Measurements from ENCODE around the gene SCFD2. TPM values are rescaled to one million over a fixed set of nuclear protein-coding genes. Genes with fewer than 3 reads are reported as not detected.

SCFD2 gene
- total RNA-seq, 1 experiment from 2014 or later = 7.4 TPM

DNA sequence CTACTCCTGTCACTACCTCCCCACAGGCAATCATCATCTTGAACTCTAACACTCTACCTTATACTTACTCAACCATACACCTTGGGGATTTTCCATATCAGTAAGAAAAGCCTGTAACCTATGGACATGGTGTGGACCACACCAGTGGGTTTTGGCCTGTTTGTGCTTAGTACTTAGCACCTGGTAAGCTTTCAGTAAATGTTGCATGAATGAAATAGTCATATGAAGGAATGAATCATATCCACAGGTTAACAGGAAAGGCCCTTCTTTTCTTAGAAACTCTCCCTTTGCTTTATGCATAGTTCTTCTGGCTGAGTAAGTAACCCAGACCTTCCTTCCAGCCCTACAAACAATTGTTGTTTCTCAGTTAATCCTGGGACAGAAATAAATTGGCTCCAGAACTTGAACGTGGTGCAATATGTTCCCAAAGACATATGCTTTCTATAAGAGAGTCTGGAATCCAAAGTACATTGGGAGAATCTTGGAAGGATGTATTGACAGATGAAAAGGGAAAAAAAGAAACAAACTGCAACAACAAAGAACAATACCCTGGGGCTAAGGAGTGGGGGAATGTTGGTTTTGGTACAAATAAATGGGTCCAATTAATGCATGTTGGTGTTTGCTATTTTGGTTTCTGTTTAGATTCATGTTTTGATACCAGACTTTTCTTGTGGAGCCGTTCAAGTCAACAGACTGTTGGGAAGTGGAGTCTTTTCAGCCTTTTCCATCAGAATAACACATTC lies 475.9 kb downstream of the SCFD2 start:
- no peak for DNase-seq (ENCODE audit: low read depth, low spot score)
- intact Hi-C loops (cut with micrococcal nuclease; ENCODE audit: unreplicated experiment) = no loop called here

DNA sequence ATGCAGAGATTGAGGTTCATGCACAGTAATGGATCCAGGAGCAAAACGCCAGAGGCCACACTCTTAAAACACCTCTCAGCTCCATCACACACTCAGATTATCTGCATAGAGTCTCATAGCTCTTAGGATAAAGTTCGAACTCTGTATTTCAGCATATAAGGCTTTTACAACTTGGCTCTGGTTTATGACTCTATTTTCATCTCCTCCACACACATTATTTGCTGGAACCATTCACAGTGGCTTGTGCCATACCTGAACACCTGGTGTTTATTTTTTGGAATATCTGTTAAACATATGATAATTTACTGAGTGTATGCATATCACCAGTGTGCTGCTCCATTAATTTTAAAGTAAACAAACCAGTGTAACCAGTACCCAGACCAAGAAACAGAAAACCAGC lies 476.5 kb downstream of the SCFD2 start:
- CTCF ChIA-PET = no interaction called here
- in situ Hi-C loops (cut with HindIII; ENCODE audit: low pct_unique_long_range_greater_than_20kb, low sequenced_read_pairs) (no loop called here), intact Hi-C loops (cut with micrococcal nuclease; ENCODE audit: unreplicated experiment) (no loop called here)
- Histone ChIP-seq H3K27me3 (ENCODE audit: control insufficient read depth, insufficient read depth, low read length) (no peaks in the 10 kb centered on the region), H3K27ac (ENCODE audit: low read length) (no peak overlapping the region), H3K4me1 (ENCODE audit: control insufficient read depth, insufficient read depth, low read length) (no peaks in the 10 kb centered on the region), H3K9me3 (ENCODE audit: control insufficient read depth, insufficient read depth, low read depth, low read length) (no peaks in the 10 kb centered on the region), H3K4me3 (ENCODE audit: low read depth in 2 of 2, low read length in 2 of 2) (no peak overlapping the region), H3K36me3 (ENCODE audit: control insufficient read depth, insufficient read depth, low read length) (no peaks in the 10 kb centered on the region)
- TF ChIP-seq POLR2AphosphoS5 (IDR thresholded peaks at IDR 0.05; ENCODE audit: low read depth, low read length) (no peak), TCF7L2 (IDR thresholded peaks at IDR 0.05; ENCODE audit: low read depth, low read length) (no peak), SIN3A (IDR thresholded peaks at IDR 0.05; ENCODE audit: borderline replicate concordance, insufficient read depth, low read depth, low read length) (no peak)
- TF ChIP-seq, protein P1, sequence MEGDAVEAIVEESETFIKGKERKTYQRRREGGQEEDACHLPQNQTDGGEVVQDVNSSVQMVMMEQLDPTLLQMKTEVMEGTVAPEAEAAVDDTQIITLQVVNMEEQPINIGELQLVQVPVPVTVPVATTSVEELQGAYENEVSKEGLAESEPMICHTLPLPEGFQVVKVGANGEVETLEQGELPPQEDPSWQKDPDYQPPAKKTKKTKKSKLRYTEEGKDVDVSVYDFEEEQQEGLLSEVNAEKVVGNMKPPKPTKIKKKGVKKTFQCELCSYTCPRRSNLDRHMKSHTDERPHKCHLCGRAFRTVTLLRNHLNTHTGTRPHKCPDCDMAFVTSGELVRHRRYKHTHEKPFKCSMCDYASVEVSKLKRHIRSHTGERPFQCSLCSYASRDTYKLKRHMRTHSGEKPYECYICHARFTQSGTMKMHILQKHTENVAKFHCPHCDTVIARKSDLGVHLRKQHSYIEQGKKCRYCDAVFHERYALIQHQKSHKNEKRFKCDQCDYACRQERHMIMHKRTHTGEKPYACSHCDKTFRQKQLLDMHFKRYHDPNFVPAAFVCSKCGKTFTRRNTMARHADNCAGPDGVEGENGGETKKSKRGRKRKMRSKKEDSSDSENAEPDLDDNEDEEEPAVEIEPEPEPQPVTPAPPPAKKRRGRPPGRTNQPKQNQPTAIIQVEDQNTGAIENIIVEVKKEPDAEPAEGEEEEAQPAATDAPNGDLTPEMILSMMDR (IDR thresholded peaks at IDR 0.05) = no peak
- TF ChIP-seq, protein P2, sequence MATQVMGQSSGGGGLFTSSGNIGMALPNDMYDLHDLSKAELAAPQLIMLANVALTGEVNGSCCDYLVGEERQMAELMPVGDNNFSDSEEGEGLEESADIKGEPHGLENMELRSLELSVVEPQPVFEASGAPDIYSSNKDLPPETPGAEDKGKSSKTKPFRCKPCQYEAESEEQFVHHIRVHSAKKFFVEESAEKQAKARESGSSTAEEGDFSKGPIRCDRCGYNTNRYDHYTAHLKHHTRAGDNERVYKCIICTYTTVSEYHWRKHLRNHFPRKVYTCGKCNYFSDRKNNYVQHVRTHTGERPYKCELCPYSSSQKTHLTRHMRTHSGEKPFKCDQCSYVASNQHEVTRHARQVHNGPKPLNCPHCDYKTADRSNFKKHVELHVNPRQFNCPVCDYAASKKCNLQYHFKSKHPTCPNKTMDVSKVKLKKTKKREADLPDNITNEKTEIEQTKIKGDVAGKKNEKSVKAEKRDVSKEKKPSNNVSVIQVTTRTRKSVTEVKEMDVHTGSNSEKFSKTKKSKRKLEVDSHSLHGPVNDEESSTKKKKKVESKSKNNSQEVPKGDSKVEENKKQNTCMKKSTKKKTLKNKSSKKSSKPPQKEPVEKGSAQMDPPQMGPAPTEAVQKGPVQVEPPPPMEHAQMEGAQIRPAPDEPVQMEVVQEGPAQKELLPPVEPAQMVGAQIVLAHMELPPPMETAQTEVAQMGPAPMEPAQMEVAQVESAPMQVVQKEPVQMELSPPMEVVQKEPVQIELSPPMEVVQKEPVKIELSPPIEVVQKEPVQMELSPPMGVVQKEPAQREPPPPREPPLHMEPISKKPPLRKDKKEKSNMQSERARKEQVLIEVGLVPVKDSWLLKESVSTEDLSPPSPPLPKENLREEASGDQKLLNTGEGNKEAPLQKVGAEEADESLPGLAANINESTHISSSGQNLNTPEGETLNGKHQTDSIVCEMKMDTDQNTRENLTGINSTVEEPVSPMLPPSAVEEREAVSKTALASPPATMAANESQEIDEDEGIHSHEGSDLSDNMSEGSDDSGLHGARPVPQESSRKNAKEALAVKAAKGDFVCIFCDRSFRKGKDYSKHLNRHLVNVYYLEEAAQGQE (IDR thresholded peaks at IDR 0.05; ENCODE audit: insufficient read depth in 1 of 2, low read depth in 2 of 2, low read length in 1 of 2) = no peak
- POLR2A ChIA-PET = no interaction called here
- DNase-seq (ENCODE audit: low read depth, low spot score) (no peak), ATAC-seq (no peak)
- BruUV-seq (replicated peaks) = no TSS peak

More for the DNA sequence above, 475.9 kb downstream of the SCFD2 start:
- TF ChIP-seq, protein P2 (IDR thresholded peaks at IDR 0.05; ENCODE audit: insufficient read depth in 1 of 2, low read depth in 2 of 2, low read length in 1 of 2) = no peak
- no peak for TF ChIP-seq SIN3A (IDR thresholded peaks at IDR 0.05; ENCODE audit: borderline replicate concordance, insufficient read depth, low read depth, low read length)
- no peak for TF ChIP-seq TCF7L2 (IDR thresholded peaks at IDR 0.05; ENCODE audit: low read depth, low read length)
- TF ChIP-seq, protein P1 (IDR thresholded peaks at IDR 0.05) = no peak
- TF ChIP-seq POLR2AphosphoS5 (IDR thresholded peaks at IDR 0.05; ENCODE audit: low read depth, low read length) = no peak
- in situ Hi-C loops (cut with HindIII; ENCODE audit: low pct_unique_long_range_greater_than_20kb, low sequenced_read_pairs) = no loop called here
- CTCF ChIA-PET = no interaction called here
- POLR2A ChIA-PET = no interaction called here
- no peak for ATAC-seq
- BruUV-seq (replicated peaks) = no TSS peak
- no peak overlapping the region for H3K27ac ChIP-seq (ENCODE audit: low read length)
- no peaks in the 10 kb centered on the region for H3K27me3 ChIP-seq (ENCODE audit: control insufficient read depth, insufficient read depth, low read length)
- no peaks in the 10 kb centered on the region for H3K9me3 ChIP-seq (ENCODE audit: control insufficient read depth, insufficient read depth, low read depth, low read length)
- H3K4me3 ChIP-seq (ENCODE audit: low read depth in 2 of 2, low read length in 2 of 2) = no peak overlapping the region
- H3K36me3 ChIP-seq (ENCODE audit: control insufficient read depth, insufficient read depth, low read length) = no peaks in the 10 kb centered on the region
- no peaks in the 10 kb centered on the region for H3K4me1 ChIP-seq (ENCODE audit: control insufficient read depth, insufficient read depth, low read length)
